ENCODE results near the gene ARNT2.

Gene ARNT2

DNA sequence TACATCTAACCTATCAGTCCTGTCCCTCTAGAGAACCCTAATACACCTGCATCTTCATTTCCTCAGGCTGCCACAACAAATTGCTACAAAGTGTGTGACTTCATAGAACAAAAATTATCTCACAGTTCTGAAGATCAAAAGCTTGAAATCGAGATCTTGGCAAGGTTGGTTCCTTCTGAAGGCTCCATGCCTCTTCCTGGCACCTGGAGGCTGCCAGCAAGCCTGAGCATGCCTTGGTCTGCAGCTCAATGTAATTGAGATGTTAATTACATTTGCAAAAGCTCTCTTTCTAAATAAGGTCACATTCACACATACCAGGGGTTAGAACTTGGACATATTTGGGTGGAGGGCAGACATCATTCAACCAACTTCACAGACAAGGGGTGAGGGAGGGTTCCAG is 204.5 kb downstream of the ARNT2 start:
- TF ChIP-seq SNAI2 (CRISPR knock-in tag; IDR thresholded peaks at IDR 0.05), result no peak
- TF ChIP-seq ZNF8 (CRISPR knock-in tag; IDR thresholded peaks at IDR 0.05), result no peak
- TF ChIP-seq ISL1 (CRISPR knock-in tag; IDR thresholded peaks at IDR 0.05), result no peak
- TF ChIP-seq ZFP3 (CRISPR knock-in tag; IDR thresholded peaks at IDR 0.05), result no peak
- TF ChIP-seq ZNF70 (CRISPR knock-in tag; IDR thresholded peaks at IDR 0.05), result no peak
- no peak for TF ChIP-seq ZC3H10 (CRISPR knock-in tag; IDR thresholded peaks at IDR 0.05)
- TF ChIP-seq, protein P1, sequence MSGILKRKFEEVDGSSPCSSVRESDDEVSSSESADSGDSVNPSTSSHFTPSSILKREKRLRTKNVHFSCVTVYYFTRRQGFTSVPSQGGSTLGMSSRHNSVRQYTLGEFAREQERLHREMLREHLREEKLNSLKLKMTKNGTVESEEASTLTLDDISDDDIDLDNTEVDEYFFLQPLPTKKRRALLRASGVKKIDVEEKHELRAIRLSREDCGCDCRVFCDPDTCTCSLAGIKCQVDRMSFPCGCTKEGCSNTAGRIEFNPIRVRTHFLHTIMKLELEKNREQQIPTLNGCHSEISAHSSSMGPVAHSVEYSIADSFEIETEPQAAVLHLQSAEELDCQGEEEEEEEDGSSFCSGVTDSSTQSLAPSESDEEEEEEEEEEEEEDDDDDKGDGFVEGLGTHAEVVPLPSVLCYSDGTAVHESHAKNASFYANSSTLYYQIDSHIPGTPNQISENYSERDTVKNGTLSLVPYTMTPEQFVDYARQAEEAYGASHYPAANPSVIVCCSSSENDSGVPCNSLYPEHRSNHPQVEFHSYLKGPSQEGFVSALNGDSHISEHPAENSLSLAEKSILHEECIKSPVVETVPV (CRISPR knock-in tag; IDR thresholded peaks at IDR 0.05), result no peak
- TF ChIP-seq BACH2 (CRISPR knock-in tag; IDR thresholded peaks at IDR 0.05; ENCODE audit: borderline replicate concordance), result no peak
- TF ChIP-seq OSR1 (CRISPR knock-in tag; IDR thresholded peaks at IDR 0.05), result no peak
- no peak for ATAC-seq

DNA sequence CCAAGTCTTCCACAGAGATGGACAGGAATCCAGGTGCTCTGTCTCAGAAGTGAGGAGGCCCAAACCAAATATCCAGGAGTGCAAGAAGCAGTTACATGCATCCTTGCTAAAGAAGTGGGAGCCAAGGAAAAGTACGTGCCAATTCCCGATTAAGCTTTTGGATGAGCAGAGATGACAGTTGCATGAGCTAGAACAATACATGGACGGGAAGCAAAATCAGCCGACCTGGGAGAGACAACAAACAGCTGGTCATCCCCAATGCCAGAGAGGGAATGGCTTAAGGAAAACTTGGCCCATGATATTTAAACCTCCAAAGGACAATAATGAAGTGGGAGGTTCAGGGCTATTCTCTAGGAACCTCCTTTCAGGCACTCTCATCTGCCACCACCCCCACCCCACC is 204.9 kb downstream of the ARNT2 start:
- ATAC-seq, result no peak; the same call in 2 of the 3 replicates
- TF ChIP-seq ISL1 (CRISPR knock-in tag; IDR thresholded peaks at IDR 0.05) (no peak), ZFP30 (CRISPR knock-in tag; IDR thresholded peaks at IDR 0.05) (no peak), ZC3H10 (CRISPR knock-in tag; IDR thresholded peaks at IDR 0.05) (no peak), TOX (CRISPR knock-in tag; IDR thresholded peaks at IDR 0.05; ENCODE audit: borderline replicate concordance) (no peak), GLIS3 (CRISPR knock-in tag; IDR thresholded peaks at IDR 0.05) (no peak), SNAI2 (CRISPR knock-in tag; IDR thresholded peaks at IDR 0.05) (no peak), ARNTL (CRISPR knock-in tag; IDR thresholded peaks at IDR 0.05; ENCODE audit: borderline replicate concordance, low read depth) (no peak), RARB (CRISPR knock-in tag; IDR thresholded peaks at IDR 0.05) (no peak)
- TF ChIP-seq, protein P1 (CRISPR knock-in tag; IDR thresholded peaks at IDR 0.05), result no peak
- TF ChIP-seq, protein P2, sequence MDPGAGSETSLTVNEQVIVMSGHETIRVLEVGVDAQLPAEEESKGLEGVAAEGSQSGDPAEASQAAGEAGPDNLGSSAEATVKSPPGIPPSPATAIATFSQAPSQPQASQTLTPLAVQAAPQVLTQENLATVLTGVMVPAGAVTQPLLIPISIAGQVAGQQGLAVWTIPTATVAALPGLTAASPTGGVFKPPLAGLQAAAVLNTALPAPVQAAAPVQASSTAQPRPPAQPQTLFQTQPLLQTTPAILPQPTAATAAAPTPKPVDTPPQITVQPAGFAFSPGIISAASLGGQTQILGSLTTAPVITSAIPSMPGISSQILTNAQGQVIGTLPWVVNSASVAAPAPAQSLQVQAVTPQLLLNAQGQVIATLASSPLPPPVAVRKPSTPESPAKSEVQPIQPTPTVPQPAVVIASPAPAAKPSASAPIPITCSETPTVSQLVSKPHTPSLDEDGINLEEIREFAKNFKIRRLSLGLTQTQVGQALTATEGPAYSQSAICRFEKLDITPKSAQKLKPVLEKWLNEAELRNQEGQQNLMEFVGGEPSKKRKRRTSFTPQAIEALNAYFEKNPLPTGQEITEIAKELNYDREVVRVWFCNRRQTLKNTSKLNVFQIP (CRISPR knock-in tag; IDR thresholded peaks at IDR 0.05; ENCODE audit: borderline replicate concordance, low read depth), result no peak

DNA sequence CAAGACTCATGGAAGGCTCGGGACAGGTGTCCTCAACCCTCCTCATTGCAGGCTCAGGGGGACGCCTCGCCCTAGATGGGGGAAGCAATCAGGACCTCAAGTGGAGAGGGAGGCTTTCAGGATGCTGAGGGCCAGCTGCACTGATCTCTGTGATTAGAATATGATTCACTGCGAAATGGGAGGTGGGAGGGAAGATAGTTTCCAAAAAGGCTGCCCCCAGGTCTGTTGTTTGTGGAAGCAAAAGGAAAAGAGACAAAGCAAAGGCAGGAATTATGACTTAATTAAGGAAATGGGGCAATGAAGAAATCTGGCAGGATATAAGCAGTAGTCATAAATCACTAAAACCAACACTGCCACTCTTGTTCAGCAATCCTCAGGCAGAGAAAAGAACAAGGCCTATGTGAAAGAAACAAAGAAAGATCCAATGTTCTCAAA is 205.3 kb downstream of the ARNT2 start:
- TF ChIP-seq GLIS3 (CRISPR knock-in tag; IDR thresholded peaks at IDR 0.05) (no peak), ZFP3 (CRISPR knock-in tag; IDR thresholded peaks at IDR 0.05) (no peak), ZNF8 (CRISPR knock-in tag; IDR thresholded peaks at IDR 0.05) (no peak), RARB (CRISPR knock-in tag; IDR thresholded peaks at IDR 0.05) (no peak), ZNF565 (CRISPR knock-in tag; conservative IDR thresholded peaks at IDR 0.05; ENCODE audit: low read depth) (no peak), ISL1 (CRISPR knock-in tag; IDR thresholded peaks at IDR 0.05) (peak; percentile 51), PPARA (CRISPR knock-in tag; IDR thresholded peaks at IDR 0.05; ENCODE audit: borderline replicate concordance) (no peak)
- TF ChIP-seq, protein P3, sequence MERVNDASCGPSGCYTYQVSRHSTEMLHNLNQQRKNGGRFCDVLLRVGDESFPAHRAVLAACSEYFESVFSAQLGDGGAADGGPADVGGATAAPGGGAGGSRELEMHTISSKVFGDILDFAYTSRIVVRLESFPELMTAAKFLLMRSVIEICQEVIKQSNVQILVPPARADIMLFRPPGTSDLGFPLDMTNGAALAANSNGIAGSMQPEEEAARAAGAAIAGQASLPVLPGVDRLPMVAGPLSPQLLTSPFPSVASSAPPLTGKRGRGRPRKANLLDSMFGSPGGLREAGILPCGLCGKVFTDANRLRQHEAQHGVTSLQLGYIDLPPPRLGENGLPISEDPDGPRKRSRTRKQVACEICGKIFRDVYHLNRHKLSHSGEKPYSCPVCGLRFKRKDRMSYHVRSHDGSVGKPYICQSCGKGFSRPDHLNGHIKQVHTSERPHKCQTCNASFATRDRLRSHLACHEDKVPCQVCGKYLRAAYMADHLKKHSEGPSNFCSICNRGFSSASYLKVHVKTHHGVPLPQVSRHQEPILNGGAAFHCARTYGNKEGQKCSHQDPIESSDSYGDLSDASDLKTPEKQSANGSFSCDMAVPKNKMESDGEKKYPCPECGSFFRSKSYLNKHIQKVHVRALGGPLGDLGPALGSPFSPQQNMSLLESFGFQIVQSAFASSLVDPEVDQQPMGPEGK (CRISPR knock-in tag; IDR thresholded peaks at IDR 0.05; ENCODE audit: borderline replicate concordance), result peak; percentile 47; the same call in 1 of the 2 replicates
- peak; percentile 83 for ATAC-seq

DNA sequence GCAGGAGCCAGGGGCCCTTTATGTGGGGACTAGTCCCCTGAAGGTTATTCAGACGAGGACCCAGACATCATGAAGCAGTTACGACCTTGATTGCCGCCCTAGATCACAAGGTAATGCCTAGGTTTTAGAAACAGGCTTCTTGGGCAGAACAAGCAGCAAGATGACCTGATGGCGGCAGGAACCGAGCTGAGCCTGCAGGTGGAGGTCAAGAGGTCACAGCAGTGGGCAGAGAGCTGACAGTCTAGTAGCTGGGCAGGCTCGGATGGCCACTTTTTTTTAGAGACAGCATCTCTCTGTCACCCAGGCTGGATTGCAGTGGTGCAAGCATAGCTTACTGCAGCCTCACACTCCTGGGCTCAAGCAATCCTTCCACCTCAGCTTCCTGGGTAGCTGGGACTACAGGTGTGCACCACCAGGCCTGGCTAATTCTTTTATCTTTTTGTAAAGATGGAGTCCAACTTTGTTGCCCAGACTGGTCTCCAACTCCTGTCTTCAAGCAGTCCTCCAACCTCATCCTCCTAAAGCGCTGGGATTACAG is 207.4 kb downstream of the ARNT2 start:
- no peak for ATAC-seq
- TF ChIP-seq ISL1 (CRISPR knock-in tag; IDR thresholded peaks at IDR 0.05), result no peak
- no peak for TF ChIP-seq ZFP3 (CRISPR knock-in tag; IDR thresholded peaks at IDR 0.05)
- TF ChIP-seq PPARA (CRISPR knock-in tag; IDR thresholded peaks at IDR 0.05; ENCODE audit: borderline replicate concordance), result no peak
- TF ChIP-seq, protein P4, sequence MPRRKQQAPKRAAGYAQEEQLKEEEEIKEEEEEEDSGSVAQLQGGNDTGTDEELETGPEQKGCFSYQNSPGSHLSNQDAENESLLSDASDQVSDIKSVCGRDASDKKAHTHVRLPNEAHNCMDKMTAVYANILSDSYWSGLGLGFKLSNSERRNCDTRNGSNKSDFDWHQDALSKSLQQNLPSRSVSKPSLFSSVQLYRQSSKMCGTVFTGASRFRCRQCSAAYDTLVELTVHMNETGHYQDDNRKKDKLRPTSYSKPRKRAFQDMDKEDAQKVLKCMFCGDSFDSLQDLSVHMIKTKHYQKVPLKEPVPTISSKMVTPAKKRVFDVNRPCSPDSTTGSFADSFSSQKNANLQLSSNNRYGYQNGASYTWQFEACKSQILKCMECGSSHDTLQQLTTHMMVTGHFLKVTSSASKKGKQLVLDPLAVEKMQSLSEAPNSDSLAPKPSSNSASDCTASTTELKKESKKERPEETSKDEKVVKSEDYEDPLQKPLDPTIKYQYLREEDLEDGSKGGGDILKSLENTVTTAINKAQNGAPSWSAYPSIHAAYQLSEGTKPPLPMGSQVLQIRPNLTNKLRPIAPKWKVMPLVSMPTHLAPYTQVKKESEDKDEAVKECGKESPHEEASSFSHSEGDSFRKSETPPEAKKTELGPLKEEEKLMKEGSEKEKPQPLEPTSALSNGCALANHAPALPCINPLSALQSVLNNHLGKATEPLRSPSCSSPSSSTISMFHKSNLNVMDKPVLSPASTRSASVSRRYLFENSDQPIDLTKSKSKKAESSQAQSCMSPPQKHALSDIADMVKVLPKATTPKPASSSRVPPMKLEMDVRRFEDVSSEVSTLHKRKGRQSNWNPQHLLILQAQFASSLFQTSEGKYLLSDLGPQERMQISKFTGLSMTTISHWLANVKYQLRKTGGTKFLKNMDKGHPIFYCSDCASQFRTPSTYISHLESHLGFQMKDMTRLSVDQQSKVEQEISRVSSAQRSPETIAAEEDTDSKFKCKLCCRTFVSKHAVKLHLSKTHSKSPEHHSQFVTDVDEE (CRISPR knock-in tag; IDR thresholded peaks at IDR 0.05), result no peak
- TF ChIP-seq GLIS3 (CRISPR knock-in tag; IDR thresholded peaks at IDR 0.05), result no peak
- TF ChIP-seq CSDC2 (CRISPR knock-in tag; IDR thresholded peaks at IDR 0.05), result no peak
- no peak for TF ChIP-seq ZNF70 (CRISPR knock-in tag; IDR thresholded peaks at IDR 0.05)
- TF ChIP-seq RARB (CRISPR knock-in tag; IDR thresholded peaks at IDR 0.05), result no peak
- TF ChIP-seq BACH2 (CRISPR knock-in tag; IDR thresholded peaks at IDR 0.05; ENCODE audit: borderline replicate concordance), result no peak
- TF ChIP-seq, protein P5, sequence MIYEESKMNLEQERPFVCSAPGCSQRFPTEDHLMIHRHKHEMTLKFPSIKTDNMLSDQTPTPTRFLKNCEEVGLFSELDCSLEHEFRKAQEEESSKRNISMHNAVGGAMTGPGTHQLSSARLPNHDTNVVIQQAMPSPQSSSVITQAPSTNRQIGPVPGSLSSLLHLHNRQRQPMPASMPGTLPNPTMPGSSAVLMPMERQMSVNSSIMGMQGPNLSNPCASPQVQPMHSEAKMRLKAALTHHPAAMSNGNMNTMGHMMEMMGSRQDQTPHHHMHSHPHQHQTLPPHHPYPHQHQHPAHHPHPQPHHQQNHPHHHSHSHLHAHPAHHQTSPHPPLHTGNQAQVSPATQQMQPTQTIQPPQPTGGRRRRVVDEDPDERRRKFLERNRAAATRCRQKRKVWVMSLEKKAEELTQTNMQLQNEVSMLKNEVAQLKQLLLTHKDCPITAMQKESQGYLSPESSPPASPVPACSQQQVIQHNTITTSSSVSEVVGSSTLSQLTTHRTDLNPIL (CRISPR knock-in tag; IDR thresholded peaks at IDR 0.05; ENCODE audit: low read depth), result no peak
- TF ChIP-seq, protein P2 (CRISPR knock-in tag; IDR thresholded peaks at IDR 0.05; ENCODE audit: borderline replicate concordance, low read depth), result no peak
- no peak for TF ChIP-seq ESRRG (CRISPR knock-in tag; IDR thresholded peaks at IDR 0.05)
- no peak for TF ChIP-seq ZC3H10 (CRISPR knock-in tag; IDR thresholded peaks at IDR 0.05)
- no peak for TF ChIP-seq ZFP30 (CRISPR knock-in tag; IDR thresholded peaks at IDR 0.05)
- no peak for TF ChIP-seq ARNTL (CRISPR knock-in tag; IDR thresholded peaks at IDR 0.05; ENCODE audit: borderline replicate concordance, low read depth)
- no peak for TF ChIP-seq ZNF565 (CRISPR knock-in tag; conservative IDR thresholded peaks at IDR 0.05; ENCODE audit: low read depth)
